GM23248 (cell line): Measurements from ENCODE around the gene C15orf61.

Source experiments
- EZH2 ChIP-seq: fragments of 200-600 bp; sonication (generic); IDR thresholded peaks from 2 replicates; pipeline ENCODE4 v1.6.1; 2018; ENCODE audit warnings: antibody characterized with exemption, mild to moderate bottlenecking; ENCODE audit not compliant: insufficient read depth, poor library complexity, severe bottlenecking
- EZH2phosphoT487 ChIP-seq: fragments of 200-600 bp; sonication (generic); IDR thresholded peaks from 2 replicates; pipeline ENCODE4 v1.6.1; 2018; ENCODE audit warnings: antibody characterized with exemption, moderate library complexity, mild to moderate bottlenecking, low read depth; ENCODE audit not compliant: insufficient read depth

GRCh38 chr15:67504056-67504455 is 16.9 kb upstream of the C15orf61 start:
- no peak for TF ChIP-seq EZH2
- TF ChIP-seq EZH2phosphoT487, result no peak
